CD4-positive, CD25-positive, alpha-beta regulatory T cell (primary cell): Measurements from ENCODE around the gene HSPA13. TPM values are rescaled to one million over a fixed set of nuclear protein-coding genes. Genes with fewer than 3 reads are reported as not detected.

Experiments
- ATAC-seq, 2 donors: fragments of 150-1000 bp; cut with Tn5 transposase; one replicate each; pipeline ENCODE4 v1.10.0; 2021; ENCODE audit warnings: low read depth in 2 of 2, moderate number of reproducible peaks in 2 of 2, moderate library complexity in 1 of 2
- DNase-seq, 3 donors: peaks; one replicate each; pipeline versions ENCODE4 v3.0.0 to v3.0.0-alpha.2; 2012 to 2022; ENCODE audit warnings: mixed read lengths in 1 of 3
- H3K27ac ChIP-seq: one replicate; pipeline ENCODE4 v1.7.0; 2013; ENCODE audit warnings: mild to moderate bottlenecking, low read length; ENCODE audit not compliant: insufficient read depth, poor library complexity, severe bottlenecking
- H3K27me3 ChIP-seq: one replicate; pipeline ENCODE4 v1.7.0; 2013; ENCODE audit warnings: low read length; ENCODE audit not compliant: control insufficient read depth, insufficient read depth
- H3K36me3 ChIP-seq: one replicate; pipeline ENCODE4 v1.7.0; 2013; ENCODE audit warnings: mild to moderate bottlenecking, low read length, moderate library complexity; ENCODE audit not compliant: control insufficient read depth, insufficient read depth
- H3K4me1 ChIP-seq: 2 replicates; pipeline ENCODE4 v1.7.0; 2013; ENCODE audit warnings: mild to moderate bottlenecking, low read length; ENCODE audit not compliant: insufficient read depth, control insufficient read depth, poor library complexity, severe bottlenecking
- H3K4me3 ChIP-seq: one replicate; pipeline ENCODE4 v1.7.0; 2013; ENCODE audit warnings: low read depth, mild to moderate bottlenecking, low read length, moderate library complexity
- H3K9me3 ChIP-seq, 2 experiments: 1 replicate in 1 of 2; 2 replicates in 1 of 2; pipeline ENCODE4 v1.7.0; 2013; ENCODE audit warnings: low read length in 2 of 2, mild to moderate bottlenecking in 1 of 2, moderate library complexity in 1 of 2; ENCODE audit not compliant: control insufficient read depth in 2 of 2
- H3K27ac Mint-ChIP-seq, 3 donors: one replicate each; pipeline ENCODE4 v1.8.0; 2020 to 2022; ENCODE audit warnings: mild to moderate bottlenecking in 3 of 3, mixed read lengths in 3 of 3, moderate library complexity in 2 of 3
- H3K27me3 Mint-ChIP-seq: one replicate; pipeline ENCODE4 v1.8.0; 2022; ENCODE audit warnings: mild to moderate bottlenecking, mixed read lengths
- H3K36me3 Mint-ChIP-seq: one replicate; pipeline ENCODE4 v1.8.0; 2020; ENCODE audit warnings: mixed read lengths
- H3K4me1 Mint-ChIP-seq, 4 donors: one replicate each; pipeline ENCODE4 v1.8.0; 2020 to 2022; ENCODE audit warnings: mixed read lengths in 4 of 4, mild to moderate bottlenecking in 1 of 4
- H3K4me3 Mint-ChIP-seq, 4 donors: one replicate each; pipeline ENCODE4 v1.8.0; 2020 to 2022; ENCODE audit warnings: mild to moderate bottlenecking in 4 of 4, mixed read lengths in 4 of 4, moderate library complexity in 3 of 4
- H3K9me3 Mint-ChIP-seq, 7 donors: one replicate each; pipeline ENCODE4 v1.8.0; 2020 to 2022; ENCODE audit warnings: mixed read lengths in 7 of 7, mild to moderate bottlenecking in 3 of 7, moderate library complexity in 2 of 7
- polyA plus RNA-seq, 4 donors: library from polyadenylated mRNA; unstranded; fragments of 300-500 nt; fragmentation: Illumina TruSeq; gene quantifications; one replicate each; pipeline ENCODE4 v1.2.3, GENCODE V29; 2021
- total RNA-seq: library from RNA; stranded (reverse); gene quantifications from one replicate; pipeline ENCODE4 v1.2.3, GENCODE V29; 2022

Gene HSPA13
- total and polyA plus RNA-seq, 5 donors from 2014 or later: 11.5 to 28.6 (median 13.6) TPM

DNA sequence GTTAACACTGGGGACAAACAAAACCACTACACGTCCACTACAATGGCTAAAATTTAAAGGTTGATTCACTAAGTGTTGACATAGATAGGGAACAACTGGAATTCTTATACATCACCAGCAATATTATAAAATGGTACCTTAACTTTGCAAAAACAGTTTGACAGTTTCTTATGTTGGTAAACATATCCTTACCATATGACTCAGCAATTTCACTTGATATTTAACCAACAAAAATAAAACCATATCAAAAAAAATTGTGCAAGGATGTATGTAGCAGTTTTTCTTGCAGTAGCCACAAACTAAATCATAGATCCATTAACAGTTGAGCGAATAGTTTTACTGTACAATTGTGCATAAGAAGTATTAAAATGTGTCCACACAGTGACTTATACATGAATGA is 5.3 kb upstream of the HSPA13 start:
- H3K4me1 Mint-ChIP-seq: peaks cover 1 to 10% (median 4%) of the 10 kb centered on the region in 4 donors
- H3K27me3 Mint-ChIP-seq: peaks cover 27% of the 10 kb centered on the region
- no peaks in the 10 kb centered on the region for H3K27me3 ChIP-seq
- no peaks in the 10 kb centered on the region for H3K36me3 ChIP-seq
- H3K9me3 ChIP-seq: no peaks in the 10 kb centered on the region
- H3K4me3 Mint-ChIP-seq: no peak overlapping the region
- DNase-seq (no peak), ATAC-seq (no peak)
- H3K27ac ChIP-seq: no peak overlapping the region
- peaks cover 4% of the 10 kb centered on the region for H3K4me1 ChIP-seq
- H3K27ac Mint-ChIP-seq: no peak overlapping the region
- no peaks in the 10 kb centered on the region for H3K9me3 Mint-ChIP-seq
- H3K36me3 Mint-ChIP-seq: no peaks in the 10 kb centered on the region
- H3K4me3 ChIP-seq: no peak overlapping the region

GRCh38 chr21:14384453-14384852 is 1.5 kb upstream of the HSPA13 start:
- Histone ChIP-seq H3K4me3 (peak overlapping the region; percentile 79), H3K27me3 (no peaks in the 10 kb centered on the region), H3K9me3 (no peaks in the 10 kb centered on the region), H3K27ac (no peak overlapping the region), H3K36me3 (no peaks in the 10 kb centered on the region), H3K4me1 (peaks cover 26% of the 10 kb centered on the region)
- Mint-ChIP-seq H3K4me1 (peaks cover 7 to 42% (median 26%) of the 10 kb centered on the region in 4 donors), H3K27me3 (peaks cover 9% of the 10 kb centered on the region), H3K27ac (peak overlapping the region in 2 of 3 donors; percentile 100), H3K4me3 (peak overlapping the region; percentile 98 to 100 (median 100)), H3K36me3 (peaks cover 2% of the 10 kb centered on the region), H3K9me3 (no peaks in the 10 kb centered on the region)
- DNase-seq: no peak
- ATAC-seq: no peak

- Mint-ChIP-seq H3K27me3 (peaks cover 9% of the 10 kb centered on the region), H3K9me3 (no peaks in the 10 kb centered on the region), H3K27ac (peak overlapping the region; percentile 98 to 100 (median 100)), H3K36me3 (peaks cover 5% of the 10 kb centered on the region), H3K4me1 (peaks cover 7 to 46% (median 29%) of the 10 kb centered on the region in 4 donors), H3K4me3 (peak overlapping the region; percentile 98 to 100 (median 100))
- DNase-seq (peak in 1 of 3 donors; percentile 56), ATAC-seq (peak; percentile 0 to 1)
- peaks cover 26% of the 10 kb centered on the region for H3K4me1 ChIP-seq
- no peaks in the 10 kb centered on the region for H3K9me3 ChIP-seq
- H3K27ac ChIP-seq: peak overlapping the region; percentile 94
- H3K36me3 ChIP-seq: peaks cover 2% of the 10 kb centered on the region
- peak overlapping the region; percentile 79 for H3K4me3 ChIP-seq
- H3K27me3 ChIP-seq: no peaks in the 10 kb centered on the region
These were observed 742 bp upstream of the HSPA13 start for GRCh38 chr21:14383596-14384180.

DNA sequence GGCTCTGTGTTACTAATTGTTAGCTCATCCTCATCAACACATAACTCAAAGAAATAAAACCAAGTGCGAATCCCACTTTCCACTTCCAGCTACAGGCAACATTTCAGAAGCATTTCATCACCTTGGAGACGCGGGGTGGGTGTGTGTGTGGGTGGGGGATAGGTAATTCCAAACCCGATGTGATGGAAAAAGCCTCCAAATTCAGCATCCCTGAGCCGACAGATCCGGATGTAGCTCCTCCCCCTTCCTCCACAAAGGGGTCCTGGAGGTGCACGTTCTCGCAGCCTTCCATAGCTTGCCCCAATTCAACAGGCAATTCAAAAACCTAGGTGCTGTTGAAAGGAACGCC is 486 bp downstream of the HSPA13 start:
- Mint-ChIP-seq H3K27ac (peak overlapping the region in 2 of 3 donors; percentile 100), H3K4me1 (peaks cover 11 to 50% (median 31%) of the 10 kb centered on the region in 4 donors), H3K4me3 (peak overlapping the region; percentile 98 to 100 (median 100)), H3K27me3 (peaks cover 8% of the 10 kb centered on the region), H3K36me3 (peaks cover 13% of the 10 kb centered on the region), H3K9me3 (no peaks in the 10 kb centered on the region)
- peaks cover 12% of the 10 kb centered on the region for H3K36me3 ChIP-seq
- no peak for DNase-seq
- no peak for ATAC-seq
- H3K4me3 ChIP-seq: peak overlapping the region; percentile 90
- H3K27me3 ChIP-seq: no peaks in the 10 kb centered on the region
- H3K27ac ChIP-seq: peak overlapping the region; percentile 94
- H3K9me3 ChIP-seq: no peaks in the 10 kb centered on the region
- H3K4me1 ChIP-seq: peaks cover 26% of the 10 kb centered on the region

- Histone ChIP-seq H3K27ac (no peak overlapping the region), H3K27me3 (no peaks in the 10 kb centered on the region), H3K4me3 (no peak overlapping the region), H3K4me1 (peaks cover 14% of the 10 kb centered on the region), H3K9me3 (no peaks in the 10 kb centered on the region), H3K36me3 (peaks cover 61% of the 10 kb centered on the region)
- Mint-ChIP-seq H3K4me3 (no peak overlapping the region), H3K36me3 (peaks cover 45% of the 10 kb centered on the region), H3K27me3 (no peaks in the 10 kb centered on the region), H3K27ac (no peak overlapping the region), H3K4me1 (peaks cover 13 to 33% (median 21%) of the 10 kb centered on the region in 4 donors), H3K9me3 (no peaks in the 10 kb centered on the region)
- DNase-seq (peak in 1 of 3 donors; percentile 6), ATAC-seq (no peak)
These were observed 6.1 kb downstream of the HSPA13 start for GRCh38 chr21:14376854-14377253.

GRCh38 chr21:14366998-14367397 is 15.9 kb downstream of the HSPA13 start:
- ATAC-seq: no peak
- Histone ChIP-seq H3K27me3 (peaks cover 2% of the 10 kb centered on the region), H3K4me1 (no peaks in the 10 kb centered on the region), H3K9me3 (no peaks in the 10 kb centered on the region), H3K36me3 (peaks cover 2% of the 10 kb centered on the region), H3K4me3 (no peak overlapping the region), H3K27ac (no peak overlapping the region)
- H3K27me3 Mint-ChIP-seq: peaks cover 6% of the 10 kb centered on the region
- DNase-seq: no peak
- H3K27ac Mint-ChIP-seq: no peak overlapping the region
- H3K4me3 Mint-ChIP-seq: no peak overlapping the region
- peaks cover 0 to 2% (median 0%) of the 10 kb centered on the region in 4 donors for H3K4me1 Mint-ChIP-seq
- no peaks in the 10 kb centered on the region for H3K9me3 Mint-ChIP-seq
- no peaks in the 10 kb centered on the region for H3K36me3 Mint-ChIP-seq

GRCh38 chr21:14361958-14362357 is 21.0 kb downstream of the HSPA13 start:
- Histone ChIP-seq H3K4me3 (no peak overlapping the region), H3K4me1 (no peaks in the 10 kb centered on the region), H3K36me3 (no peaks in the 10 kb centered on the region), H3K27me3 (peaks cover 8% of the 10 kb centered on the region), H3K9me3 (no peaks in the 10 kb centered on the region), H3K27ac (no peak overlapping the region)
- Mint-ChIP-seq H3K36me3 (no peaks in the 10 kb centered on the region), H3K27ac (no peak overlapping the region), H3K9me3 (peaks cover 0 to 1% (median 0%) of the 10 kb centered on the region in 7 donors), H3K27me3 (peaks cover 15% of the 10 kb centered on the region), H3K4me3 (no peak overlapping the region), H3K4me1 (no peaks in the 10 kb centered on the region)
- DNase-seq (no peak), ATAC-seq (no peak)

- Histone ChIP-seq H3K36me3 (no peaks in the 10 kb centered on the region), H3K27me3 (peaks cover 11% of the 10 kb centered on the region), H3K4me3 (no peak overlapping the region), H3K4me1 (no peaks in the 10 kb centered on the region), H3K27ac (no peak overlapping the region), H3K9me3 (no peaks in the 10 kb centered on the region)
- Mint-ChIP-seq H3K4me1 (no peaks in the 10 kb centered on the region), H3K4me3 (no peak overlapping the region), H3K36me3 (no peaks in the 10 kb centered on the region), H3K9me3 (peaks cover 0 to 3% (median 0%) of the 10 kb centered on the region in 7 donors), H3K27me3 (peaks cover 36% of the 10 kb centered on the region), H3K27ac (no peak overlapping the region)
- DNase-seq (no peak), ATAC-seq (no peak)
These were observed 24.2 kb downstream of the HSPA13 start for GRCh38 chr21:14358775-14359174.
